HG03354 (cell line): ENCODE measurements around the gene STAT3.

Experiments
- ATAC-seq: cut with Tn5 transposase; IDR thresholded peaks from one replicate; pipeline ENCODE4 v1.9.1; 2021; ENCODE audit warnings: mild to moderate bottlenecking; ENCODE audit not compliant: unreplicated experiment, poor library complexity, severe bottlenecking

Gene STAT3

DNA sequence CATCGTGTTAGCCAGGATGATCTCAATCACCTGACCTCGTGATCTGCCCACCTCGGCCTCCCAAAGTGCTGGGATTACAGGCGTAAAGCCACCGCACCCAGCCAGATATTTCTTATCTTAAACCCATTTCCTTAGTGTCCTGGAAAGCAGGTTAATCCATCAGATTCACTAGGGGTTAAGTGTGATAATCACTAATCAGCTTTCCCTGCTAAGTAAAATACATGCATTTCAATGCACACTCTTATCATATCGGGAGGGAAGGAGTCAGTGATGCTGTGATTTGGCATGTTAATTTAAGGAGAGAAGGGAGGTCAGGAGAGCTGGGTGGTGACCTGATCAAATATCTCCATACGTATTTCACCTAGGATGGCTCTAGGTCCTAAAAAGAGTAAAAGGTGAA, 29.1 kb downstream of the STAT3 start:
- no peak for ATAC-seq

DNA sequence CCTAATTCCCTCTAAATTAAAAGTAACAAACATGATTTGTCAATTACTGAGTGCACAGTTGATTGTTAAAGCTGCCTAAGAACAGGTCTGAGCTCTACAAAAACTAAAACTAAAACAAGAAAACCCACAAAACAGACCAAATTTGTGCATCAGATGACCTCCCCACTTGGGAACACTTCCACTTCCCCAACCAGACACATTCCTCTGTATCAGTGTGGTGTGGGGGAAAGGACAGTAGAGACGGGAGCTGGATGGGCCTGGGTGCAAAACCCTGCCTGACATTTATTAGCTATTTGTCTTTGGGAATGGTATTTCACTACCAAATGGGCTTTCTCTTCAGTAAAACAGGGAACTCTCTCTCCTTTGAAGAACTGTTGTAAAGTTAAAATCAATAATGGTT, 29.8 kb downstream of the STAT3 start:
- no peak for ATAC-seq

DNA sequence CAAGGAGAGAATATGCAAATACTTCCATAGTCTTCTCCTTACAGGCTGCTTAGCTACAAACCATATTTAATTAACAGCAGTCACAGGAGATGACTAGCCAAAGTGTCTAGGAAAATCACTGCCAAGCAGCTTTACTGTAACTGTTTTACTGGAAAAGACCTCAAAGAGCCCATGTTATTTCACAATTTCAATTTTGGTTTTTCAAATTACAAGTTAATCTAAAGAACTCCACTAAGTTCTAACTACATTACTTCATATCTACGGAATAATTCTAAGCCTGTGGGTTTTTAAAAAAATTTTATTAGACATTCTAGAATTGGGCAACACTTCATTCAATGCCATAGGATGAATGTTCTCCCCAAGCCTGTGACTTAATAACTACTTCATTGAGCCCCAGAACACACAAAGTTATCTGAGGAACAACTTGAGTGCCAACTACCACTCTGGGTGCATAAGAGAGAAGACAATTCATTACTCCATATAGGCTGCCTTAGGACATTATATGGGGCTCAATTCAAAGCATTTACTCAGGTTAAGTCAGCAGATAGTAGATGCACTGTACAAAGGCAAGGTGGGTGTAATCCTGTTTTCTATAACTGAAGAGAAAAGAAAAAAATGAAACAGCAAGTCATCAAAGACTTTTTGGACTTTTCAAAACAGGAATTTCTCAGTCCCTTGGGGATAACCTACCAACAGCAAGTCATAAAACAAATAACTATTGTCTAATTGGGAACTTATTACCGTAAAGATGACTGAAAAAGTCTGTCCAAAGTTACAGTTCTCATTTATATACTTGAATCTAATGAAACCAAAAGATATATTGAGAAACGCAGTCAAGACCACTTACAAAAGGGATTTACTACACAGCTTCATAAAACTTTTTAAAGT, 33.0 kb downstream of the STAT3 start:
- ATAC-seq: no peak

DNA sequence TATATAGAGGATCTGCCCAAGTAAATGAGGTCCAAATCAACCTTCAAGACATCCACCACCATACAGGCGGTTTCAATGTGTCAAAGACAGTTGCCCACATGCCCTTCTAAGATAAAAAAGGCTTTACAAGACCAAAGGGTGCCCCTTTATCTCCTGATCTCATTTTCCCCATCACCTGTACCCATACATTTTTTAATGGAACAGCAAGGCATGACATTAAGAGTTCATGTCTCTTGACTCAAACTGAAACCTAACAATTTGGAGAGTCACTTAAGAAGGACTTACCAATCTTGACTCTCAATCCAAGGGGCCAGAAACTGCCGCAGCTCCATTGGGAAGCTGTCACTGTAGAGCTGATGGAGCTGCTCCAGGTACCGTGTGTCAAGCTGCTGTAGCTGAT, 40.1 kb downstream of the STAT3 start:
- ATAC-seq: no peak

DNA sequence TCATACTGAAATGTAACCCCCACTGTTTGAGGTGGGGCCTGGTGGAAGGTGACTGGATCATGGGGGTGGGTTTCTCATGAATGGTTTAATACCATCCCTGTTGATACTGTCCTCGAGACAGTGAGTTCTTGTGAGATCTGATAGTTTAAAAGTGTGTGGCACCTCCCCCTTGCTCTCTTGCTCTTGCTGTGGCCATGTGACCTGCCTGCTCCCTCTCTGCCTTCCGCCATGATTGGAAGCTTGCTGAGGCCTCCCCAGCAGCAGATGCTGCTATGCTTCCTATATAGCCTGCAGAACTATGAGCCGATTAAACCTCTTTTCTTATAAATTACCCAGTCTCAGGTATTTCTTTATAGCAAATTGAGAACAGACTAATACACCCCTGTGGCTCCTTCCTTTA, 40.6 kb downstream of the STAT3 start:
- ATAC-seq: no peak

DNA sequence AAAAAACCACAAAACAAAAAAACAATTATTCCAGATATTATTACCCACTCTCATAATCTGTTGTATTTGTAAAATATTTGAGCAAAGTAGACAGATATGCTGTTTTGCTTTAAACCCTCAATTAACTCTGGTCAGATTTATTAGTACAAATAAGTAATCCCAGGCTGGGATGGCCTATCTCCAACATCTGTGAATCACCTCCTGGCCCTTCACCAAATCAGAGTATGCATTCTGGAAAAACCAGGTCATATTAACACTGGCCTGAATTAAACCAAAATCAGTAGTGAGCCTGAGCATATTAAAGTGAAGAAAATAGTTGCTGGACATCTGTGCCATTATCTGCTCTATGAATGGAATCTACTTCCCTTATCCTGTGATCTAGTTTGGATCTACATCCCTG, 41.0 kb downstream of the STAT3 start:
- no peak for ATAC-seq

DNA sequence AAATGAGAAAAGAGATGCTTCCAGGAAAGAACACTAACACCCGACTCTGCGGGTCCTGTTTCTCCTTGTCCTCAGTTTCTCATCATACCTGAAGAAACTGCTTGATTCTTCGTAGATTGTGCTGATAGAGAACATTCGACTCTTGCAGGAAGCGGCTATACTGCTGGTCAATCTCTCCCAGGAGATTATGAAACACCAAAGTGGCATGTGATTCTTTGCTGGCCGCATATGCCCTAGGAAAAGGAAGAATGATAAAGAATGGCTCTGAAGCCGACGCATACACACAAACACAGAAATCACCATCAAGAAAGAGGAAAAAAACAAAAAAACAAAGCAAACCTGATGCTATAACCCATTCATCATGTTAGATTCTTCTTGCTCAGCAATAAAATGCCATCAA, 41.8 kb downstream of the STAT3 start:
- ATAC-seq: no peak

DNA sequence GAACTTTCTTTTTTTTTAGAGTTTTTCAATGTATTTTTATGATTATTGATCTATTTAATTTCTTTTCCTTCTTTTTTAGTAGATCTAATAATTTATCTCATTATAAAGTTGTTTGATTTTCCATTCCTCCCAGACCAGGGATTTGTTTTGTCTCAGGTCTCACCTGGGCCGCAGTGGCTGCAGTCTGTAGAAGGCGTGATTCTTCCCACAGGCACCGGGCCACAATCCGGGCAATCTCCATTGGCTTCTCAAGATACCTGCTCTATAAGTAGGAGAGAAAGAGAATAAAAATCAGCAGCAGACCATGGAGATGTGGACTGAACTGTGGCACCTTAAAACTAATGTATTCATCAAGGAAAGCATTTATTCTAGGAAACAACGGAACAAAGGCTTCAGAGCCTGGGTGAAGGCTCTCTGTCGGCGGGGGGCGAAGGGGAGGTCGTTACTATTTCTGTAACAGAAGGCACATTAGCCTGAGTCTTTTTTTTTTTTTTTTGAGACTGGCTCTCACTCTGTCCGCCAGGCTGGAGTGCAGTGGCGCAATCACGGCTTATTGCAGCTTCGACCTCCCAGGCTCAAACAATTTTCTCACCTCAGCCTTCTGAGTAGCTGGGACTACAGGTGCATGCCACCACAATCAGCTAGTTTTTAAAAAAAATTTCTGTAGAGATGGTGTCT, 42.7 kb downstream of the STAT3 start:
- ATAC-seq: no peak

DNA sequence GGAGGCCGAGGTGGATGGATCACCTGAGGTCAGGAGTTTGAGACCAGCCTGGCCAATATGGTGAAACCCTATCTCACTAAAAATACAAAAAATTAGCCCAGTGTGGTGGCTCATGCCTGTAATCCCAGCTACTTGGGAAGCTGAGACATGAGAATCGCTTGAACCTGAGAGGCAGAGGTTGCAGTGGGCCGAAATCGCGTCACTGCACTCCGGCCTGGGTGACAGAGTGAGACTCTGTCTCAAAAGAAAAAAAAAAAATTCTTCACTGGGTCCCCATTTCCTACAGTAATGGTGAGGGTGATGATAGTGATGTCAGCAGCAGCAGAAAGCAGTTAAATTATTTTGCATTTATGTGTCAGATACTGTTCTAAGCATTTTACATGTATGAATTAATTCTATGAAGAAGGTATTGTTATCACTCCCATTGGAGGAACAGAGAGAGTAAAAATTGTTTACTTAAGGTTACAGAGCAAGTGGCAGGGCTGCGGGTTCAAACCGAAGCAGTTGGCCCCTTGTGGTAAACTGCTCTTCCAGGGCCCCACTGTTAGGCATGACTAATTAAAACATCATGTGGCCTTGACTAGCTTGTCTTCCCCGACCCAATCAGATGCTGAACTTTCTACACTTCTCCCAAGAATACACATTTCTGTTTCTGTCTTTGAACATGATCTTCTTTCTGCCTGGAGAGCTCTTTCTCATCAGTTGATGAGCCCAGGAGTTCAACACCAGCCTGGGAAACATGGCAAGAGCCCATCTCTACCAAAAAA, 45.8 kb downstream of the STAT3 start:
- no peak for ATAC-seq

DNA sequence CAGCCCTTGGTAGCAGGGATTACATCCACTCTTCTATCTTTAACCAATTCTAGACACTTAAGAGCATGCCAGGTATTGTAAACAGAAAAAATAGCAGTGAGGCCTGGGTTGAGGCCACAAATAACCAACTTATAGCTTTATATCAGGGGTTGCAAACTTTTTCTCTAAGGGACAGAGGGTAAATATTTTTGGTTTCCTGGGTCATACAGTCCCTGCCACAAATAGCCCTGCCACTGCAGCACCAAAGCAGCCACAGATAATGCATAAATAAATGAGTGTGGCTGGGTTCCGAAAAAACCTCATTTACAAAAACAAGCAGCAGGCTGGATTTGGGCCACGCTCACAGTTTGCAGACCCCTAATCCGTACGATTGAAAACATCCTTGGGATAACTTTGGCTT, 46.7 kb downstream of the STAT3 start:
- no peak for ATAC-seq

DNA sequence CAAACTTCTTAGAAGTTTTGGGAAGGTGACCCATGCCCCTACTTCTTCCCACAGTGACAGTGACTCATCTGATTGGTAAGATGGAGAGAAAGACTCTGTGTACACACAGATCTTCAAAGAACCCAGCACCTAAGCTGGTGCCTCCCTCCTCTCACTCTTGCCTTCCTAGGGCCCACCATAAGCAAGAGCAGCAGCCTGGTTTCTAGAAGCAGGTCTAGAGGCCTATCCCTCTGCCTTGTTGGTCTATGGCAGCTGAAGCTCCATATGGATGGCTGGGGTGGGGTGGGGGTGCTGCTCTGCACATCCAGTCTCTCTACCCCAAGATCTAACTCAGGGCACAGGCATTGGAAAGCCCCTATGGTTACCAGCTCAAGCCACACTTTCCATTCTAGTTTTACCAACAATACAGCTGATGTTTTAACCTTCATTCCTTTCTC, 47.5 kb downstream of the STAT3 start:
- ATAC-seq: no peak

DNA sequence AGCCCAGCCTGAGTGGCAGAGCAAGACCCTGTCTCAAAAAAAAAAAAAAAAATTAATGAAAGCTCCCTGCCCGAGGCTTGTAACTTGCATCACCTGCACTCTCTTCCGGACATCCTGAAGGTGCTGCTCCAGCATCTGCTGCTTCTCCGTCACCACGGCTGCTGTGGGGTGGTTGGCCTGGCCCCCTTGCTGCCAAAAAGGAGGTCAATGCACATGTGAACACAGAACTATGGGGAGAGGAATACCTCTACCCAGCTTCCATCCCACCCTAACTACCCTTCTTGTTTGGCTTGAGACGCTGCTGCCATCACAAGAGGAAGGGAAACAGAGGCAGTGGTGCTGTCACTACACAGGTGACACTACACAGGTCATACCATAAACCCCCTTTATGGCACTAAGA, 49.0 kb downstream of the STAT3 start:
- no peak for ATAC-seq

DNA sequence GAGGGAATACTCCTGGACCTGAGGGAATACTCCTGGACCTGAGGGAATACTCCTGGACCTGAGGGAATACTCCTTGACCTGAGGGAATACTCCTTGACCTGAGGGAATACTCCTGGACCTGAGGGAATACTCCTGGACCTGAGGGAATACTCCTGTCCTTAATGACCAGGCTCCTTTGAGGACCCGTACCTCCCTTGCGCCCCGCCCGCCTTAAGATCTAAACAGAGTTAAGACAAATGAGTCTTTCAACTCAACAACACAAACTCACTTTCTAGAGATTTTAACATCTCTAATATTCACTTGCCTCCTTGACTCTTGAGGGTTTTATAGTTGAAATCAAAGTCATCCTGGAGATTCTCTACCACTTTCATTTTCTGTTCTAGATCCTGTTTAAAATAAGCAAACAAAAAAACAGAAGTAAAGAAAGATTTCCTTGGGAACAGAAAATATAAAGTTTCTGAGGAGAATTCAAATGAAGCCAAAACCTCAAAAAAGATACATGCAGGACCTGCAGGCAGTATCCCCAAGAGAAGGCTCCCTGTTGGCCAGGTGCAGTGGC, 49.7 kb downstream of the STAT3 start:
- ATAC-seq: no peak

DNA sequence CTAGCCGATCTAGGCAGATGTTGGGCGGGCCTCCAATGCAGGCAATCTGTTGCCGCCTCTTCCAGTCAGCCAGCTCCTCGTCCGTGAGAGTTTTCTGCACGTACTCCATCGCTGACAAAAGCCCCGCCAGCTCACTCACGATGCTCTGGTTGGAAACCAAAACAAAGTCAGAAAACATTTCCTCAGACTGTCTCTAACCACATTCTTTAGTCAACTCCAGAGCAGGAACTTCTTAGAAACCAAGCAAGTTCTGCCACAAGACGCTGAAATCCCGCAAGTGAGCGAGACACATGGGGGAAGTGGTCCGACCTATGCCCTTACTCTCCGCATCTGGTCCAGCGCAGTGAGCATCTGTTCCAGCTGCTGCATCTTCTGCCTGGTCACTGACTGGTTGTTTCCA, 50.8 kb downstream of the STAT3 start:
- ATAC-seq: no peak

DNA sequence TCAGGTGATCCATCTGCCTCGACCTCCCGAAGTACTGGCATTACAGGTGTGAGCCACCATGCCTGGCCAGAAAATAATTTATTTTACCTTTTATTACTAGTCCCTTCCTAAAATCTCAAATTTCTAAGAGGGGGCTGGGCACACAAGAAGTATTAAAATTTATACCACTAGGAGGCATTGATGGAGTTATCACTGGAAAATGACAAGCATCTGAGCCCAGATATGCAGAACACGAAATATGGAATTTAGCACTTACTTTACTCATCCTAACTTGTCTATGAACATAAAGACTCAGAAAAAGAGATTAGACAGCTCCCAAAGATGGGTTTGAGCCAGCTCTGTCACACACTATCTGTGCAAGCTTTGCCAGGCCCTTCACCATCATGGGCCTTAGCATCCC, 53.6 kb downstream of the STAT3 start:
- ATAC-seq: no peak

DNA sequence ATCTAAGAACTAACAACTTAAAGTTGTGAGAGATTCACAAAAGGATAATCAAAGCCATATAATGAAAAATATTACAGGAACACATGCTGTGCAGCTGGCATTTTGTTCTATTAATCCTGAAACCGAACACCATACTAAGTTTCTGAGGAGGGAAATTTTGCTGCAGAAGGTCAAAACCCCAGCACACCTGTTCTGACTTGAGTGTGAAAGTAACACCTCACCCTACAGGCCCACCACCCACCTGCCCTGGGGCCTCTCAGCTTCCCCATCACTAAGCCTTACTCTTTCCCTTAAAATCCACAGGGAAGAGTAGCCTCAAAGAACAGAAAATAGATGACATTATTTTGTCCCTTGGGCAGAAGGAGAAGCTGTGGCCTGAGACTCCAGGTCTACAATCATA, 55.2 kb downstream of the STAT3 start:
- no peak for ATAC-seq

DNA sequence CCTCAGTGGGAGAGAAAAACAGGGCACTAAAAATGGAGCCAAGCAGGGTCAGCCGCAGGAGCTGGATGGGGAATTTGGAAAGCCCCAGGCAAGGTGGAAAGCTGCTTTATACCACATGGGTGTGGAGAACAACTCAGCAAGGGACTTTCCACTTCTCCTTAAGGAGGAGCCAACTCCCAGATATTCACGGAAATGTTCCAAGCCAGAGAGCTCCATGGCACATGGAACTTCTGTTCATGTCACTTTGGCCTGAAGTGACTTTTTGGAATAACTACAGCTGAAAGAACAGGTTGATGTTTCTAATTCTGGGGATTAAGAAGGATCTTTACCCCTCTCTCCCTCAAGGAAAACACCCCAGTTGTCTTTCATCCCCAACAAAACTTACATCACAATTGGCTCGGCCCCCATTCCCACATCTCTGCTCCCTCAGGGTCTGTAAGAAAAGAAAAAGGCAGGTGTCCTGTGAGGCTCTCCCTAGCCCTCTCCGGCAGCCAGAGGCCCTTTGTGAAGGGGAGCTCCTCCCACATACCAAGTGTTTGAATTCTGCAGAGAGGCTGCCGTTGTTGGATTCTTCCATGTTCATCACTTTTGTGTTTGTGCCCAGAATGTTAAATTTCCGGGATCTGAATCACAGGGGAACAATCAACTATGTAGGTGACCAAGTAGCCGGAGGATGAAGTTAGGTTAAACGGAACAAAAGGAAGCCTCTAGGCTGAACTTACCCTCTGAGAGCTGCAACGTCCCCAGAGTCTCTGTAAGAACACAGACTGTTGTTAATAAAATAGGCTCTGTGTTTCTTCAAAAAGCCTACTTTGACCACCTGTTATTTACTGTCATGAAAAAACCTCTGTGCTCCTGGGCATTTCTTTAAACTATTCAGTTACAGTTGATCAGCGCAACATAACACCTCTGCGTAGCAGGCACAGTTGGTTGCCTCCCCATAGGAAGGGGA, 58.9 kb downstream of the STAT3 start:
- ATAC-seq: no peak

DNA sequence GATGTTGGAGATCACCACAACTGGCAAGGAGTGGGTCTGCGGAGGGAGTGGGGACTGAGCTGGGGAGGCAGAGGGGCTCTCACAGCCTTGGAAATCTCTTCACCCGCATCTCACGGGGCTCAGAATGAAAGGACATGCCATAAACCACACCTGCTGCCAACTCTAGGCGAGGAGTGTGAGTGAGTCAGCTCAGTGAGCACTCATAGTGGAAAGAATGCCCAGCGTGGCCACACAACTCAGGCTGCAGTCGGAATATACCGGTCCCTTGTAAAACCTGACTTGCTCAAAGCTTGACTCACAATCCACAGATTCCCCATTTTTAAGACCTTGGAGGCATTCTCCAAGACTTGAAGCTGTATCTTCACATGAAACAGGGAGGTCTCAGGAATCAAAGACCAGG, 63.2 kb downstream of the STAT3 start:
- ATAC-seq: no peak

DNA sequence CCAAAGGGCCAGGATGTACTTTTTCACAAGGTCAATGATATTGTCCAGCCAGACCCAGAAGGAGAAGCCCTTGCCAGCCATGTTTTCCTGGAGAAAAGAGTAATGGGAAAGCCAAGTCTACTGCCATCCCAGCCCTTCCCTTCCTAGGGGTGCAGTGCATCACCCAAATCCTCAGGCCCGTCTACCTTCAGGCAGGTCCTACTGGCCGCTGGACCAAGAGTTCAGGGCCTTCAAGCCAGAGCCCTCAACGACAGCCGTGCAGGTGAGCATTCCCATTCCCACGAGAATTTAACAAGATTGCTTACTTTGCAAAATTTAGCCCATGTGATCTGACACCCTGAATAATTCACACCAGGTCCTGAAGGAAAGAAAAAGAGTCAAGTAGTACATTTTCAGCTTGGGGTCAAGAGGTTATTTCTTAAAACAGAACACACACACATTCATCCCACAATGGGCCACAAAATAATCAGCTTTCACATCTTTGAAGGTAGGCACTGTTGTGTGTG, 64.9 kb downstream of the STAT3 start:
- no peak for ATAC-seq
